Stimulated activated CD4-positive, alpha-beta T cell treated with anti-CD3 and anti-CD28 coated beads, TNF-alpha, amount 100 ng/mL, for 1 hour (primary cell): ENCODE measurements around the gene PFDN4.
A peak's percentile ranks its signal among the peaks of the same experiment; 100 is the strongest.

Experiments
- DNase-seq, 3 donors: peaks; one replicate each; pipeline ENCODE4 v3.0.0-alpha.2; 2020; ENCODE audit warnings: low read depth in 3 of 3, low spot score in 1 of 3

The PFDN4 gene

GRCh38 chr20:54173653-54174456 is 34.0 kb upstream of the PFDN4 start, which contains the start of gene CYP24A1:
CYP24A1 (minus strand) TSS chr20:54173986; CDS start chr20:54173579, 407 bp downstream.
- no peak for DNase-seq

GRCh38 chr20:54174457-54175175 is 33.3 kb upstream of the PFDN4 start:
- no peak for DNase-seq

- no peak for DNase-seq
Observed at GRCh38 chr20:54176610-54177009, 31.3 kb upstream of the PFDN4 start.

- DNase-seq = no peak
Observed at GRCh38 chr20:54177378-54177777, 30.5 kb upstream of the PFDN4 start.

- no peak for DNase-seq
Observed at GRCh38 chr20:54178256-54178655, 29.6 kb upstream of the PFDN4 start.

GRCh38 chr20:54179946-54180345 is 27.9 kb upstream of the PFDN4 start:
- no peak for DNase-seq

- DNase-seq = no peak
Observed at GRCh38 chr20:54180931-54181330, 27.0 kb upstream of the PFDN4 start.

GRCh38 chr20:54184071-54184470 is 23.8 kb upstream of the PFDN4 start:
- no peak for DNase-seq

- no peak for DNase-seq
Observed at GRCh38 chr20:54184904-54185626, 22.8 kb upstream of the PFDN4 start.

GRCh38 chr20:54188132-54188849 is 19.6 kb upstream of the PFDN4 start:
- no peak for DNase-seq

GRCh38 chr20:54189630-54190029 is 18.3 kb upstream of the PFDN4 start:
- no peak for DNase-seq

GRCh38 chr20:54190217-54190616 is 17.7 kb upstream of the PFDN4 start:
- DNase-seq = no peak

- DNase-seq = no peak
Observed at GRCh38 chr20:54193817-54194216, 14.1 kb upstream of the PFDN4 start.

GRCh38 chr20:54194724-54195438 is 13.0 kb upstream of the PFDN4 start:
- no peak for DNase-seq

GRCh38 chr20:54195483-54196472 is 12.1 kb upstream of the PFDN4 start:
- DNase-seq = no peak

GRCh38 chr20:54197621-54198604 is 10.0 kb upstream of the PFDN4 start:
- DNase-seq = no peak

GRCh38 chr20:54199283-54199682 is 8.6 kb upstream of the PFDN4 start:
- no peak for DNase-seq

GRCh38 chr20:54199721-54200176 is 8.1 kb upstream of the PFDN4 start:
- DNase-seq = peak; percentile 15 to 53 (median 39)
